Lung (tissue), 12 donors: ENCODE measurements around the gene AMDHD1. TPM values are rescaled to one million over a fixed set of nuclear protein-coding genes. Genes with fewer than 3 reads are reported as not detected.

Experiments used
- ATAC-seq: fragments of 200-7000 bp; cut with Tn5 transposase; one replicate; pipeline ENCODE4 v1.9.1; 2020; ENCODE audit warnings: moderate number of reproducible peaks; ENCODE audit not compliant: insufficient read depth, low FRiP score
- DNase-seq, 3 donors: peaks; one replicate each; pipeline ENCODE4 v3.0.0-alpha.2; 2013 to 2017
- H3K27ac ChIP-seq, 2 donors: one replicate each; pipeline ENCODE4 v1.5.1; 2013; ENCODE audit warnings: mild to moderate bottlenecking in 2 of 2, moderate library complexity in 2 of 2, control low read depth in 1 of 2, inconsistent platforms in 1 of 2, low read depth in 1 of 2, low read length in 1 of 2
- H3K27me3 ChIP-seq, 3 donors: one replicate each; pipeline ENCODE4 v1.5.1; 2013; ENCODE audit warnings: low read length in 2 of 3; ENCODE audit not compliant: control insufficient read depth in 3 of 3, insufficient read depth in 3 of 3
- H3K36me3 ChIP-seq, 4 donors: one replicate each; pipeline ENCODE4 v1.5.1; 2013; ENCODE audit warnings: low read length in 4 of 4, mild to moderate bottlenecking in 1 of 4, moderate library complexity in 1 of 4; ENCODE audit not compliant: control insufficient read depth in 4 of 4, insufficient read depth in 4 of 4
- H3K4me1 ChIP-seq, 5 donors: one replicate each; pipeline ENCODE4 v1.5.1; 2013; ENCODE audit warnings: low read length in 5 of 5, mild to moderate bottlenecking in 2 of 5, moderate library complexity in 1 of 5; ENCODE audit not compliant: control insufficient read depth in 5 of 5, insufficient read depth in 5 of 5
- H3K4me3 ChIP-seq: one replicate; pipeline ENCODE4 v1.5.1; 2013; ENCODE audit warnings: mild to moderate bottlenecking, control low read depth, moderate library complexity
- H3K9ac ChIP-seq, 2 donors: one replicate each; pipeline ENCODE4 v1.5.1; 2013; ENCODE audit warnings: low read length in 2 of 2, control low read depth in 1 of 2; ENCODE audit not compliant: insufficient read depth in 1 of 2
- H3K9me3 ChIP-seq, 4 donors: one replicate each; pipeline ENCODE4 v1.5.1; 2013; ENCODE audit warnings: low read length in 3 of 4, mild to moderate bottlenecking in 1 of 4, moderate library complexity in 1 of 4; ENCODE audit not compliant: control insufficient read depth in 4 of 4, insufficient read depth in 3 of 4
- WGBS, 2 donors: extraction: QIAGEN DNeasy Blood & Tissue Kit; methylation state at CpG; one replicate each; pipeline ENCODE4 v1.1.7; 2013; 5-methylcytosine and 5-hydroxymethylcytosine counted together
- polyA plus RNA-seq, 2 donors: library from polyadenylated mRNA; stranded (reverse); fragments of 200-250 nt; gene quantifications; one replicate each; pipeline ENCODE4 v1.2.1, GENCODE V29; 2013
- total RNA-seq, 2 donors: library from RNA; depleted of rRNA in 1 of 2; stranded (reverse); fragments of >200 nt in 1 of 2; gene quantifications; one replicate each; pipeline ENCODE4 v1.2.1, GENCODE V29; 2014 to 2021
- TF ChIP-seq, protein P1 (sequence below): IDR thresholded peaks from 2 replicates; pipeline ENCODE4 v1.5.1; 2012; ENCODE audit warnings: mild to moderate bottlenecking; ENCODE audit errors: control extremely low read depth, extremely low read depth
- donor health status: control.
- donor health status: control.
- donor health status: Bipolar disorder and iron deficiency.
- donor health status: healthy.
- donor health status: DM: yes; HTN: yes; CAD: no.

The AMDHD1 gene
- total and polyA plus RNA-seq, 4 donors = 0.51 to 1.9 (median 1.2) TPM

DNA sequence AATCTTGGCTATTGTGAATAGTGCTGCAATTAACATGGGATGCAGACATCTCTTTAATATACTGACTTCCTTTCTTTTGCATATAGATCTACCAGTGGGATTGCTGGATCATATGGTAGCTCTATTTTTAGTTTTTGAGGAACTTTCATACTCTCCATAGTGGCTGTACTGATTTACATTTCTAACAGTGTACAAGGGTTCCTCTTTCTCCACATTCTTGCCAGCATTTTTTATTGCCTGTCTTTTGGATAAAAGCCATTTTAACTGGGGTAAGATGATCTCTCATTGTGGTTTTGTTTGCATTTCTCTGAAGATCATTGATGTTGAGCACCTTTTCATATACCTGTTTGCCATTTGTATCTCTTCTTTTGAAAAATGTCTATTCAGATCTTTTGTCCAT, 8.4 kb downstream of the AMDHD1 start:
- no peaks in the 10 kb centered on the region for H3K36me3 ChIP-seq
- no peak overlapping the region for H3K4me3 ChIP-seq
- DNase-seq = no peak
- no peaks in the 10 kb centered on the region for H3K4me1 ChIP-seq
- ATAC-seq = no peak
- H3K27ac ChIP-seq = no peak overlapping the region
- peaks cover 0 to 8% (median 3%) of the 10 kb centered on the region in 3 donors for H3K27me3 ChIP-seq
- TF ChIP-seq, protein P1, sequence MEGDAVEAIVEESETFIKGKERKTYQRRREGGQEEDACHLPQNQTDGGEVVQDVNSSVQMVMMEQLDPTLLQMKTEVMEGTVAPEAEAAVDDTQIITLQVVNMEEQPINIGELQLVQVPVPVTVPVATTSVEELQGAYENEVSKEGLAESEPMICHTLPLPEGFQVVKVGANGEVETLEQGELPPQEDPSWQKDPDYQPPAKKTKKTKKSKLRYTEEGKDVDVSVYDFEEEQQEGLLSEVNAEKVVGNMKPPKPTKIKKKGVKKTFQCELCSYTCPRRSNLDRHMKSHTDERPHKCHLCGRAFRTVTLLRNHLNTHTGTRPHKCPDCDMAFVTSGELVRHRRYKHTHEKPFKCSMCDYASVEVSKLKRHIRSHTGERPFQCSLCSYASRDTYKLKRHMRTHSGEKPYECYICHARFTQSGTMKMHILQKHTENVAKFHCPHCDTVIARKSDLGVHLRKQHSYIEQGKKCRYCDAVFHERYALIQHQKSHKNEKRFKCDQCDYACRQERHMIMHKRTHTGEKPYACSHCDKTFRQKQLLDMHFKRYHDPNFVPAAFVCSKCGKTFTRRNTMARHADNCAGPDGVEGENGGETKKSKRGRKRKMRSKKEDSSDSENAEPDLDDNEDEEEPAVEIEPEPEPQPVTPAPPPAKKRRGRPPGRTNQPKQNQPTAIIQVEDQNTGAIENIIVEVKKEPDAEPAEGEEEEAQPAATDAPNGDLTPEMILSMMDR = no peak
- no peak overlapping the region for H3K9ac ChIP-seq
- H3K9me3 ChIP-seq = no peaks in the 10 kb centered on the region

DNA sequence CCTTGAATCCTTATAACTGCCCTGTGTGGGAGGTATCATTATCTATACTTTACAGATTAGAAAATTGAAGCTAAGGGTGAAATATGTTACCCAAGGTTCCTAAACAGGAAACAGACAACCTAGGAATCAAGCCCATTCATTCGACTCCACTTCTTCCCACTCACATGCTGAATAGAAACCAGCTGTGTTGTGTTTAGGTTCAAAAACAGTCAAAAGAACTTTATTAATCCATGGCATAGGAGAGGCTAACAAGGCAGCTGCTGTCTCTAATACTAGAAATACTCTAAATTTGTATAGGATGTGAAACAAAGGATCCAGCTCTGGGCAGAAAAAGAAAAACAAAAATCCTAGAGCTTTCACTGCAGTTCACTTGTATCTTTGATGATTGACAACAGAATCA, 9.9 kb downstream of the AMDHD1 start:
- no peaks in the 10 kb centered on the region for H3K4me1 ChIP-seq
- TF ChIP-seq, protein P1 = no peak
- ATAC-seq (no peak), DNase-seq (no peak)
- peaks cover 0 to 8% (median 5%) of the 10 kb centered on the region in 3 donors for H3K27me3 ChIP-seq
- no peak overlapping the region for H3K4me3 ChIP-seq
- H3K9ac ChIP-seq = no peak overlapping the region
- no peak overlapping the region for H3K27ac ChIP-seq
- no peaks in the 10 kb centered on the region for H3K9me3 ChIP-seq
- WGBS, 2 donors = 32 to 54% methylated on average over 1 of the region's 1 CpG
- H3K36me3 ChIP-seq = no peaks in the 10 kb centered on the region

DNA sequence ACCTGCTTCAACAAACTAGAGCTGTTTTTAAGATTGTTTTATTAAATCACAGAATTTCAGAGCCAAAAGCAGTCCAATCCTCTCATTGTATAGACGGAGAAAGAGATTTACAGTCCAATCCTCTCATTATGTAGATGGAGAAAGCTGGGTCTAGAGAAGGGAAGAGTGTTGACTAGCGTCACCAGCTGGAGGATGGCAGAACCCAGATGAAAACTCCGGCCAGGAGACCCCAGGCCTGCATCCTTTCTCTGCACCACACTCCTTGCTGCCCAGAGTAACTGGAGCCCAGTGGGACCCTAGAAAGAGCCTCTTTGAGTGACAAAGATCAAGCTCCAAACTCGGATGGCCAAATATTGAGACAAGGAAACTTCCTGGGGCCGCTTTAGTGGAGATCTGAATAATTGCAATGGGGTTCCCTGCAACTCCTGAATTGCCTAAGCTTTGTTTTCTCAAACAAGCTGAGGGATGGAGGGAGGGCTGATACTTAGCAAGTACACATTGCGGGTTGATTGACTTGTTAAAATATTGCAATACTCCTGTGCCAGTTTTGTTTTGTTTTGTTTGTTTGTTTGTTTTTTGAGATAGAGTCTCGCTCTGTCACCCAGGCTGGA, 12.5 kb downstream of the AMDHD1 start:
- peaks cover 0 to 3% (median 2%) of the 10 kb centered on the region in 3 donors for H3K27me3 ChIP-seq

More for the DNA sequence above, 12.5 kb downstream of the AMDHD1 start:
- Histone ChIP-seq H3K9me3 (no peaks in the 10 kb centered on the region), H3K4me1 (no peaks in the 10 kb centered on the region), H3K4me3 (no peak overlapping the region), H3K27ac (no peak overlapping the region), H3K36me3 (no peaks in the 10 kb centered on the region), H3K9ac (no peak overlapping the region)
- DNase-seq (no peak), ATAC-seq (no peak)
- TF ChIP-seq, protein P1 = no peak
- WGBS, 2 donors = 82 to 93% methylated on average over 7 of the region's 7 CpGs
